IMR-90 (cell line): Measurements from ENCODE around the gene NOP16. TPM values are rescaled to one million over a fixed set of nuclear protein-coding genes. Genes with fewer than 3 reads are reported as not detected.

Experiments used
- ATAC-seq: fragments of 200-7000 bp; cut with Tn5 transposase; 2 replicates; pipeline ENCODE4 v1.9.1; 2020; ENCODE audit warnings: low read depth, mild to moderate bottlenecking, moderate library complexity
- BruUV-seq: library from RNA; stranded (reverse); fragments of 400-500 nt; replicated peaks from 2 replicates; lab custom pipeline; 2021; lab: Mats Ljungman, UMichigan
- CTCF ChIA-PET: fragments of 300-600 bp; formaldehyde crosslinking; extraction: SDS; loops from one replicate; lab custom pipeline; 2021; ENCODE audit warnings: antibody characterized with exemption; lab: Yijun Ruan, JAX
- POLR2A ChIA-PET: fragments of 300-600 bp; sonication (Branson Sonifier 250); formaldehyde crosslinking; loops from one replicate; lab custom pipeline; 2022; ENCODE audit warnings: antibody characterized with exemption; ENCODE audit not compliant: unreplicated experiment; lab: Charles Lee
- DNase-seq: peaks from one replicate; pipeline ENCODE4 v3.0.0; 2013
- H2AFZ ChIP-seq: replicated peaks from 2 replicates; pipeline ENCODE3; 2013; ENCODE audit warnings: low read length, mild to moderate bottlenecking; ENCODE audit not compliant: poor library complexity
- H2AK5ac ChIP-seq: 2 replicates; pipeline ENCODE4 v1.6.1; 2013; ENCODE audit warnings: low read depth, low read length, inconsistent platforms
- H2AK9ac ChIP-seq: replicated peaks from 2 replicates; pipeline ENCODE3; 2013; ENCODE audit warnings: mild to moderate bottlenecking, low read depth, low read length, moderate library complexity; ENCODE audit not compliant: poor library complexity
- H2BK120ac ChIP-seq: 2 replicates; pipeline ENCODE4 v1.6.1; 2013; ENCODE audit warnings: low read depth, low read length, inconsistent platforms
- H2BK15ac ChIP-seq: 3 replicates; pipeline ENCODE4 v1.6.1; 2013; ENCODE audit warnings: low read depth, low read length, inconsistent platforms
- H2BK20ac ChIP-seq: 2 replicates; pipeline ENCODE4 v1.6.1; 2013; ENCODE audit warnings: low read depth, mild to moderate bottlenecking, inconsistent platforms, low read length, moderate library complexity
- H2BK5ac ChIP-seq: 2 replicates; pipeline ENCODE4 v1.6.1; 2013; ENCODE audit warnings: mild to moderate bottlenecking, low read depth, low read length, inconsistent platforms; ENCODE audit not compliant: poor library complexity, severe bottlenecking
- H3K14ac ChIP-seq: replicated peaks from 2 replicates; pipeline ENCODE4 v1.6.1; 2013; ENCODE audit warnings: low read depth, low read length, inconsistent platforms
- H3K18ac ChIP-seq: 2 replicates; pipeline ENCODE4 v1.6.1; 2013; ENCODE audit warnings: low read depth, low read length, control low read depth
- H3K23ac ChIP-seq: 2 replicates; pipeline ENCODE4 v1.6.1; 2013; ENCODE audit warnings: low read depth, low read length, inconsistent platforms
- H3K27ac ChIP-seq: 2 replicates; pipeline ENCODE4 v1.5.1; 2013; ENCODE audit warnings: mild to moderate bottlenecking, control low read depth, low read length; ENCODE audit not compliant: insufficient read depth
- H3K27me3 ChIP-seq: 2 replicates; pipeline ENCODE4 v1.6.1; 2013; ENCODE audit warnings: low read length; ENCODE audit not compliant: control insufficient read depth, insufficient read depth
- H3K36me3 ChIP-seq: 2 replicates; pipeline ENCODE4 v1.6.1; 2013; ENCODE audit warnings: low read length, mixed read lengths; ENCODE audit not compliant: control insufficient read depth, insufficient read depth
- H3K4ac ChIP-seq: 2 replicates; pipeline ENCODE4 v1.6.1; 2013; ENCODE audit warnings: low read depth, low read length, inconsistent platforms
- H3K4me1 ChIP-seq: 2 replicates; pipeline ENCODE4 v1.6.1; 2013; ENCODE audit warnings: low read length, mixed read lengths; ENCODE audit not compliant: control insufficient read depth, insufficient read depth
- H3K4me2 ChIP-seq: 2 replicates; pipeline ENCODE4 v1.6.1; 2013; ENCODE audit warnings: low read depth, mild to moderate bottlenecking, control low read depth, low read length, moderate library complexity
- H3K4me3 ChIP-seq: 2 replicates; pipeline ENCODE4 v1.5.1; 2013; ENCODE audit warnings: low read depth, mild to moderate bottlenecking, control low read depth, low read length, moderate library complexity; ENCODE audit not compliant: insufficient read depth
- H3K56ac ChIP-seq: 2 replicates; pipeline ENCODE4 v1.6.1; 2013; ENCODE audit warnings: low read length, inconsistent platforms; ENCODE audit not compliant: insufficient read depth; ENCODE audit errors: extremely low read depth
- H3K79me1 ChIP-seq, 2 experiments: 2 replicates each; pipeline ENCODE4 v1.6.1; 2013; ENCODE audit warnings: low read length in 2 of 2, inconsistent platforms in 1 of 2, low read depth in 1 of 2
- H3K9ac ChIP-seq: 2 replicates; pipeline ENCODE4 v1.6.1; 2013; ENCODE audit warnings: low read depth, low read length, control low read depth
- H3K9me1 ChIP-seq: 2 replicates; pipeline ENCODE4 v1.6.1; 2013; ENCODE audit warnings: low read length, inconsistent platforms; ENCODE audit not compliant: insufficient read depth
- H3K9me3 ChIP-seq: 2 replicates; pipeline ENCODE4 v1.6.1; 2013; ENCODE audit warnings: low read length; ENCODE audit not compliant: control insufficient read depth, insufficient read depth
- H4K20me1 ChIP-seq: 2 replicates; pipeline ENCODE4 v1.6.1; 2013; ENCODE audit warnings: low read length, inconsistent platforms; ENCODE audit not compliant: insufficient read depth
- H4K5ac ChIP-seq: 2 replicates; pipeline ENCODE4 v1.6.1; 2013; ENCODE audit warnings: mild to moderate bottlenecking, low read depth, low read length, control low read depth
- H4K8ac ChIP-seq, 2 experiments: 2 replicates each; pipeline ENCODE4 v1.6.1; 2013; ENCODE audit warnings: low read depth in 2 of 2, low read length in 2 of 2, control low read depth in 1 of 2, inconsistent platforms in 1 of 2
- H4K91ac ChIP-seq: 2 replicates; pipeline ENCODE4 v1.6.1; 2013; ENCODE audit warnings: low read depth, low read length, inconsistent platforms; ENCODE audit not compliant: insufficient read depth
- BHLHE40 ChIP-seq: fragments of 150-350 bp; IDR thresholded peaks from 2 replicates; pipeline ENCODE4 v1.6.1; 2016; ENCODE audit warnings: mild to moderate bottlenecking, low read depth, low read length
- CEBPB ChIP-seq: IDR thresholded peaks from 2 replicates; pipeline ENCODE4 v1.6.1; 2012; ENCODE audit warnings: low read depth, low read length, improper control_type of control experiment
- CHD1 ChIP-seq: IDR thresholded peaks from 2 replicates; pipeline ENCODE4 v1.6.1; 2012; ENCODE audit warnings: low read depth, low read length, improper control_type of control experiment
- FOS ChIP-seq: fragments of 150-350 bp; IDR thresholded peaks from 2 replicates; pipeline ENCODE4 v1.6.1; 2016; ENCODE audit warnings: low read depth, low read length
- MAFK ChIP-seq: IDR thresholded peaks from 2 replicates; pipeline ENCODE4 v1.6.1; 2012; ENCODE audit warnings: low read depth, low read length, improper control_type of control experiment
- MAZ ChIP-seq: IDR thresholded peaks from 2 replicates; pipeline ENCODE4 v1.6.1; 2012; ENCODE audit warnings: low read depth, mild to moderate bottlenecking, low read length, improper control_type of control experiment, moderate library complexity, borderline replicate concordance
- MXI1 ChIP-seq: IDR thresholded peaks from 2 replicates; pipeline ENCODE4 v1.6.1; 2012; ENCODE audit warnings: low read depth, mild to moderate bottlenecking, low read length, moderate library complexity, borderline replicate concordance
- NFE2L2 ChIP-seq: fragments of 150-350 bp; IDR thresholded peaks from 2 replicates; pipeline ENCODE4 v1.6.1; 2016; ENCODE audit warnings: low read depth, mild to moderate bottlenecking, low read length
- POLR2A ChIP-seq: IDR thresholded peaks from 2 replicates; pipeline ENCODE4 v1.6.1; 2012; ENCODE audit warnings: mild to moderate bottlenecking, low read depth, low read length
- RAD21 ChIP-seq: IDR thresholded peaks from 2 replicates; pipeline ENCODE4 v1.6.1; 2012; ENCODE audit warnings: low read length, improper control_type of control experiment
- RCOR1 ChIP-seq: IDR thresholded peaks from 2 replicates; pipeline ENCODE4 v1.6.1; 2012; ENCODE audit warnings: mild to moderate bottlenecking, low read length, improper control_type of control experiment; ENCODE audit not compliant: insufficient replicate concordance
- RFX5 ChIP-seq: IDR thresholded peaks from 2 replicates; pipeline ENCODE4 v1.8.0; 2012; ENCODE audit warnings: low read depth, mild to moderate bottlenecking, low read length, moderate library complexity
- SMC3 ChIP-seq: fragments of 150-350 bp; IDR thresholded peaks from 2 replicates; pipeline ENCODE4 v1.6.1; 2016; ENCODE audit warnings: low read depth, mild to moderate bottlenecking, antibody characterized with exemption, low read length, moderate library complexity
- USF2 ChIP-seq: fragments of 150-350 bp; IDR thresholded peaks from 2 replicates; pipeline ENCODE4 v1.6.1; 2017; ENCODE audit warnings: mild to moderate bottlenecking, antibody characterized with exemption, low read length, low read depth
- WGBS, 2 experiments: methylation state at CpG; one replicate each; pipeline versions ENCODE4 v1.1.5 to v1.1.7; 2013; ENCODE audit warnings: missing lambda C conversion rate in 2 of 2; ENCODE audit not compliant: insufficient read length in 1 of 2; ENCODE audit errors: extremely low coverage in 2 of 2; 5-methylcytosine and 5-hydroxymethylcytosine counted together
- dilution Hi-C: fragments of 300-500 bp; cut with HindIII; formaldehyde crosslinking; loops from one replicate; pipeline ENCODE4 v1.14.3; 2018; ENCODE audit warnings: low sequenced_read_pairs; ENCODE audit not compliant: unreplicated experiment
- in situ Hi-C: fragments of 300-500 bp; cut with MboI; formaldehyde crosslinking; loops from 3 replicates; pipeline ENCODE4 v1.14.3; 2019; ENCODE audit warnings: low sequenced_read_pairs, inconsistent platforms, mixed read lengths
- intact Hi-C: fragments of 100-400 bp; cut with micrococcal nuclease; formaldehyde crosslinking; loops from 2 replicates; pipeline ENCODE4 v1.10.0; 2022
- polyA plus RNA-seq, 3 experiments: library from polyadenylated mRNA; depleted of rRNA; stranded (reverse); fragments of >200 nt; gene quantifications; 2 replicates each; pipeline ENCODE4 v1.2.3, GENCODE V29; 2012; ENCODE audit warnings: low replicate concordance in 1 of 3
- total RNA-seq: library from RNA; depleted of rRNA; stranded (reverse); fragments of >200 nt; gene quantifications from 2 replicates; pipeline ENCODE4 v1.2.3, GENCODE V29; 2012
- TF ChIP-seq, protein P1 (sequence below): conservative IDR thresholded peaks from 2 replicates; pipeline ENCODE4 v1.5.1; 2012; ENCODE audit warnings: mild to moderate bottlenecking, low read depth, low read length, improper control_type of control experiment
- TF ChIP-seq, protein P2 (sequence below): fragments of 150-350 bp; IDR thresholded peaks from 2 replicates; pipeline ENCODE4 v1.6.1; 2016; ENCODE audit warnings: low read depth, mild to moderate bottlenecking, low read length, moderate library complexity, borderline replicate concordance

The NOP16 gene
- total and polyA plus RNA-seq, 2 of the 4 experiments (the other 2 are of a cell fraction) = 28.0 to 60.4 TPM

DNA sequence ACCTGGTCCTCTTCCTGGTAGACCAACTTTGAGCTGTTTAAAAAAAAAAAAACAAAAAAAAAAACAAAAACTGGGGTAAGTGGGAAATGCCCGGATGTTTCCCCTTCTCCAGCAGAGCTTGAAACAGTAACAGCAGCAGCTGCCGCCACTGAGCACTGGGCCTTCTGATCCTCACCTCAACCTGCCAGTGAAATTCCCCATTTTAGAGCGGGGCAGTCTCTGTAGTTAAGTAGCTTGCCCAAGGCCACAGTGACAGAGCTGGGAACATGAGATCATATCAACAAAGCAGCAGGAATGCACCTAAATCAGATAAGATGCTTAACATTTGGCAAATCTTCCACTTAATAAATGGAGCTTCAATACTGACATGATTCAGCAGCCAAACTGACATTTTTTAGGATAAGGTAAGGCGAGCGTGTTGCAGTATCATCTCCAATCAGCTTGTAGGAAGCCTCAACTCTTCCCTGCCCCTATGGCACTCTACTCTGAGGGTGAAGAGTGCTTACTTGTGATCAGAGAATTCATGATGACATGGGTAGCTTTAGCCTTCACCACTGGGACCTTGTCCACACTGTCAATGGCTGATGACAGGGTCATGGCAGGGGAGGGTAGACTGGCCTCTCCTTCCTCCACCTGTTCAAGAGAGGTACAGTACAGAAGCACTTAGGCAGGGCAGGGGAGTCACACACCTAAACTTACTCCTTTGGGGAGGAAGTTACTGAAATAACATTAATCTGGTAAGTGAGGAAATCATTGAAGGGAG is 36.1 kb downstream of the NOP16 start:
- no peak overlapping the region for H3K4ac ChIP-seq
- H3K14ac ChIP-seq = no peak overlapping the region
- H3K23ac ChIP-seq = no peak overlapping the region
- no peak overlapping the region for H2BK15ac ChIP-seq
- no TSS peak for BruUV-seq
- no peak overlapping the region for H3K56ac ChIP-seq
- CTCF ChIA-PET = no interaction called here
- peak; percentile 44 for DNase-seq
- H3K9me1 ChIP-seq = peaks cover 15% of the 10 kb centered on the region
- H3K9me3 ChIP-seq = no peaks in the 10 kb centered on the region
- H4K5ac ChIP-seq = no peak overlapping the region
- POLR2A ChIA-PET = no interaction called here
- H2BK20ac ChIP-seq = no peak overlapping the region
- intact Hi-C loops (no loop called here), in situ Hi-C loops (no loop called here), dilution Hi-C loops (no loop called here)
- no CpG with 5 or more reads among the region's 5 CpGs for WGBS, 2 experiments
- no peak overlapping the region for H2AFZ ChIP-seq
- peaks cover 49% of the 10 kb centered on the region for H4K20me1 ChIP-seq
- no peak overlapping the region for H2BK120ac ChIP-seq
- H3K9ac ChIP-seq = no peak overlapping the region
- H3K27ac ChIP-seq = no peak overlapping the region
- H2AK9ac ChIP-seq = no peak overlapping the region
- H3K36me3 ChIP-seq = peaks cover 72% of the 10 kb centered on the region
- no peak overlapping the region for H3K18ac ChIP-seq
- ATAC-seq = peak; percentile 56
- H2AK5ac ChIP-seq = no peak overlapping the region
- H2BK5ac ChIP-seq = no peak overlapping the region
- peaks cover 45 to 57% of the 10 kb centered on the region in 2 experiments for H3K79me1 ChIP-seq
- 0 out of 2 replicates have a peak, but pooled peaks cover 2% of the 10 kb centered on the region for H3K4me1 ChIP-seq
- H3K4me2 ChIP-seq = no peak overlapping the region
- no peaks in the 10 kb centered on the region for H3K27me3 ChIP-seq
- H4K8ac ChIP-seq = no peak overlapping the region
- H4K91ac ChIP-seq = no peak overlapping the region
- H3K4me3 ChIP-seq = no peak overlapping the region
- TF ChIP-seq FOS (no peak), USF2 (no peak), CEBPB (no peak), POLR2A (no peak), MAZ (no peak), RAD21 (no peak), RFX5 (no peak), MXI1 (no peak), SMC3 (no peak), RCOR1 (no peak), BHLHE40 (no peak), CHD1 (no peak), NFE2L2 (no peak), MAFK (no peak)
- TF ChIP-seq, protein P1, sequence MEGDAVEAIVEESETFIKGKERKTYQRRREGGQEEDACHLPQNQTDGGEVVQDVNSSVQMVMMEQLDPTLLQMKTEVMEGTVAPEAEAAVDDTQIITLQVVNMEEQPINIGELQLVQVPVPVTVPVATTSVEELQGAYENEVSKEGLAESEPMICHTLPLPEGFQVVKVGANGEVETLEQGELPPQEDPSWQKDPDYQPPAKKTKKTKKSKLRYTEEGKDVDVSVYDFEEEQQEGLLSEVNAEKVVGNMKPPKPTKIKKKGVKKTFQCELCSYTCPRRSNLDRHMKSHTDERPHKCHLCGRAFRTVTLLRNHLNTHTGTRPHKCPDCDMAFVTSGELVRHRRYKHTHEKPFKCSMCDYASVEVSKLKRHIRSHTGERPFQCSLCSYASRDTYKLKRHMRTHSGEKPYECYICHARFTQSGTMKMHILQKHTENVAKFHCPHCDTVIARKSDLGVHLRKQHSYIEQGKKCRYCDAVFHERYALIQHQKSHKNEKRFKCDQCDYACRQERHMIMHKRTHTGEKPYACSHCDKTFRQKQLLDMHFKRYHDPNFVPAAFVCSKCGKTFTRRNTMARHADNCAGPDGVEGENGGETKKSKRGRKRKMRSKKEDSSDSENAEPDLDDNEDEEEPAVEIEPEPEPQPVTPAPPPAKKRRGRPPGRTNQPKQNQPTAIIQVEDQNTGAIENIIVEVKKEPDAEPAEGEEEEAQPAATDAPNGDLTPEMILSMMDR = no peak
- TF ChIP-seq, protein P2, sequence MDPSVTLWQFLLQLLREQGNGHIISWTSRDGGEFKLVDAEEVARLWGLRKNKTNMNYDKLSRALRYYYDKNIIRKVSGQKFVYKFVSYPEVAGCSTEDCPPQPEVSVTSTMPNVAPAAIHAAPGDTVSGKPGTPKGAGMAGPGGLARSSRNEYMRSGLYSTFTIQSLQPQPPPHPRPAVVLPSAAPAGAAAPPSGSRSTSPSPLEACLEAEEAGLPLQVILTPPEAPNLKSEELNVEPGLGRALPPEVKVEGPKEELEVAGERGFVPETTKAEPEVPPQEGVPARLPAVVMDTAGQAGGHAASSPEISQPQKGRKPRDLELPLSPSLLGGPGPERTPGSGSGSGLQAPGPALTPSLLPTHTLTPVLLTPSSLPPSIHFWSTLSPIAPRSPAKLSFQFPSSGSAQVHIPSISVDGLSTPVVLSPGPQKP = no peak
